Glutamatergic neuron (in vitro differentiated cells): ENCODE measurements around the gene PML. TPM values are rescaled to one million over a fixed set of nuclear protein-coding genes. Genes with fewer than 3 reads are reported as not detected.

ENCODE experiments used
- DNase-seq: peaks from one replicate; pipeline ENCODE4 v3.0.0; 2022
- H3K27ac Mint-ChIP-seq: one replicate; pipeline ENCODE4 v1.8.0; 2020; ENCODE audit warnings: mild to moderate bottlenecking, mixed read lengths, inconsistent platforms; ENCODE audit not compliant: unreplicated experiment
- H3K27me3 Mint-ChIP-seq: one replicate; pipeline ENCODE4 v1.8.0; 2020; ENCODE audit warnings: mild to moderate bottlenecking, moderate library complexity, mixed read lengths, inconsistent platforms; ENCODE audit not compliant: unreplicated experiment
- H3K36me3 Mint-ChIP-seq: one replicate; pipeline ENCODE4 v1.8.0; 2020; ENCODE audit warnings: mild to moderate bottlenecking, mixed read lengths, inconsistent platforms; ENCODE audit not compliant: unreplicated experiment
- H3K4me1 Mint-ChIP-seq: one replicate; pipeline ENCODE4 v1.8.0; 2020; ENCODE audit warnings: mild to moderate bottlenecking, low read depth, mixed read lengths, inconsistent platforms; ENCODE audit not compliant: unreplicated experiment
- H3K4me3 Mint-ChIP-seq: one replicate; pipeline ENCODE4 v1.8.0; 2020; ENCODE audit warnings: mild to moderate bottlenecking, mixed read lengths, inconsistent platforms; ENCODE audit not compliant: unreplicated experiment
- H3K9me3 Mint-ChIP-seq: one replicate; pipeline ENCODE4 v1.8.0; 2020; ENCODE audit warnings: mild to moderate bottlenecking, moderate library complexity, mixed read lengths, inconsistent platforms; ENCODE audit not compliant: unreplicated experiment
- CTCF ChIP-seq: fragments of 200-600 bp; sonication (generic); IDR thresholded peaks from one replicate; pipeline ENCODE4 v1.5.0; 2021; ENCODE audit not compliant: partially characterized antibody, unreplicated experiment
- total RNA-seq: library from RNA; stranded (reverse); fragmentation: NEBNext Ultra II Directional; extraction: Animal tissue kit (Norgen Biotek cat#: 25700); gene quantifications from one replicate; pipeline ENCODE4 v1.2.1, GENCODE V29; 2021; ENCODE audit not compliant: unreplicated experiment

Gene PML
- total RNA-seq, 1 donor from 2014 or later, result 27.6 TPM

GRCh38 chr15:73981761-73982221 is 12.7 kb upstream of the PML start:
- H3K4me3 Mint-ChIP-seq, result no peak overlapping the region
- no peaks in the 10 kb centered on the region for H3K9me3 Mint-ChIP-seq
- no peaks in the 10 kb centered on the region for H3K4me1 Mint-ChIP-seq
- no peak overlapping the region for H3K27ac Mint-ChIP-seq
- DNase-seq, result no peak
- no peak for TF ChIP-seq CTCF
- H3K36me3 Mint-ChIP-seq, result peaks cover 5% of the 10 kb centered on the region
- no peaks in the 10 kb centered on the region for H3K27me3 Mint-ChIP-seq

GRCh38 chr15:73982222-73982962 is 12.1 kb upstream of the PML start:
- H3K27me3 Mint-ChIP-seq, result peaks cover under 1% of the 10 kb centered on the region
- TF ChIP-seq CTCF, result no peak
- no peaks in the 10 kb centered on the region for H3K4me1 Mint-ChIP-seq
- no peak for DNase-seq
- no peak overlapping the region for H3K27ac Mint-ChIP-seq
- H3K9me3 Mint-ChIP-seq, result no peaks in the 10 kb centered on the region
- peaks cover 5% of the 10 kb centered on the region for H3K36me3 Mint-ChIP-seq
- no peak overlapping the region for H3K4me3 Mint-ChIP-seq

- TF ChIP-seq CTCF, result no peak
- Mint-ChIP-seq H3K9me3 (no peaks in the 10 kb centered on the region), H3K4me3 (no peak overlapping the region), H3K36me3 (peaks cover 5% of the 10 kb centered on the region), H3K27ac (no peak overlapping the region), H3K27me3 (peaks cover 2% of the 10 kb centered on the region), H3K4me1 (no peaks in the 10 kb centered on the region)
- DNase-seq, result no peak
Observed at GRCh38 chr15:73983211-73983727, 11.2 kb upstream of the PML start.

GRCh38 chr15:73983773-73984172 is 10.7 kb upstream of the PML start:
- no peak for TF ChIP-seq CTCF
- no peaks in the 10 kb centered on the region for H3K9me3 Mint-ChIP-seq
- no peak overlapping the region for H3K4me3 Mint-ChIP-seq
- H3K4me1 Mint-ChIP-seq, result no peaks in the 10 kb centered on the region
- DNase-seq, result no peak
- H3K27ac Mint-ChIP-seq, result no peak overlapping the region
- peaks cover 2% of the 10 kb centered on the region for H3K27me3 Mint-ChIP-seq
- H3K36me3 Mint-ChIP-seq, result peaks cover 5% of the 10 kb centered on the region
